AG08396 (cell line): ENCODE data around the gene ZBTB7A.
A peak's percentile ranks its signal among the peaks of the same experiment; 100 is the strongest.

Experiments used
- DNase-seq: peaks from one replicate; pipeline ENCODE4 v3.0.0; 2012; ENCODE audit warnings: low spot score, mixed read lengths

Gene ZBTB7A

DNA sequence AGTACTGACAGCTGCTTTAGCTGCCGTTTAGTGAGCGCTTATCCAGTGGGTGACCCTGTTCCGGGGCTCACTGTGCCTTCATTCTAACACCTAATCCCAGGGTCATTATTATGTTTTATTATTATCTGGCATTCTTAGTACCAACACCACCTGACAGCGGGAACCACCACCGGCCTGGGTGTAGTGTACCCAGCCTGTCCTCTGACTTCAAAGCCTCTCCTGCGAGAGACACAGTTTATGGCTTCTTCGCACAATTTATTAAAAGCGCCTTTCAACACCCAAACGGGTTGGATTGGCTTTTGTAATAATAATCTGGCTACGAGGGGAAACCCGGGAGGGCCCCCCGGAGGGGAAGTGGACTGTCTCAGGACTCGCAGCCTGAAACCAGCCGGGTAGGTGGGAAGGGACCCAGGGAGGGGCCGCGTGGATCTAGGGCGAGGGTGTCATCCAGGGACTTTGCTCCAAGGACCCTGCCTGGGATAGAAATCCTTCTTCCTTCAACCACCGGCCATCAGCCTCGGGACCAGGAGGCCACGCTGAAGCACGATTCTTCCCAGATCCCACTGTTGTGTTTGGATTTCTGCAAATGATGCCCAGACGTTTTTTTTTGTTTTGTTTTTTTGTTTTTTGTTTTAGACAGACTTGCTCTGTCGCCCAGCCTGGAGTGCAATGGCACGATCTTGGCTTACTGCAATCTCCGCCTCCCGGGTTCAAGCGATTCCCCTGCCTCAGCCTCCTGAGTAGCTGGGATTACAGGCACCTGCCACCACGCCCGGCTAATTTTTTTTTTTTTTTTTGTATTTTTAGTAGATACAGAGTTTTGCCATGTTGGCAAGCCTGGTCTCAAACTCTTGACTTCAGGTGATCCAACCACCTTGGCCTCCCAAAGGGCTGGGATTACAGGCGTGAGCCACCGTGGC, 1.6 kb upstream of the ZBTB7A start:
- no peak for DNase-seq

DNA sequence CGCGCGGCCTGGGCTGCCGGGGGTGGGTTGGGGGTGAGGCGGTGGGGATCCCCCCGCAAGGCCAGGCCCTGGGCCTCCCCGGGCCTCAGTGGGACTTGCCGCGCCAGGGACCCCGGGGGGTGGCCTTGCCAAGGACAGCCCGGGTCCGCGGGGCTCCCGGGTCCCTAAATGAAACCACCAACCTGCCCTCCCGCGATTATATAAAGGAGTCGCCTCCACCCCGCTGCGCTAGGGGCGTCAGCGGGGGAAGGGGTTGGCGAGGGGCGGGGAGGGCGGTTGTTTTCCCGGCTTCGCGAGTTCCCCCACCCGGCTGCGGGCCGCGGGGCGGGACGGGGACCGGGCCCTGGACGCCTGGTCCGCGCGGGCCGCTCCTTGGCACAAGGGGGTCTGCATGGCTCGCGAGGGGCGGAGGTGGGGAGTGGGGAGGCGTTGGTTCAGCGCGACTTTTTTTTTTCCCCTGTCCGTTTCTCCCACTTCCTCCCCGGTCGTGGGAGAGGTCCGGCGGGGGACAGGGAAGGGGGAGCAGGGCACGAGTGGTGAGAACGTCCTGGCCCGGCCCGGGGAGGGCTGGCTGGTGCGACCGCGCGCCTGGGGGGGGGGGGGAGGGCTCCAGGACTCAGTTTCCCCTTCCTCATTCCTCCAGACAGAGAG, 822 bp upstream of the ZBTB7A start:
- no peak for DNase-seq

DNA sequence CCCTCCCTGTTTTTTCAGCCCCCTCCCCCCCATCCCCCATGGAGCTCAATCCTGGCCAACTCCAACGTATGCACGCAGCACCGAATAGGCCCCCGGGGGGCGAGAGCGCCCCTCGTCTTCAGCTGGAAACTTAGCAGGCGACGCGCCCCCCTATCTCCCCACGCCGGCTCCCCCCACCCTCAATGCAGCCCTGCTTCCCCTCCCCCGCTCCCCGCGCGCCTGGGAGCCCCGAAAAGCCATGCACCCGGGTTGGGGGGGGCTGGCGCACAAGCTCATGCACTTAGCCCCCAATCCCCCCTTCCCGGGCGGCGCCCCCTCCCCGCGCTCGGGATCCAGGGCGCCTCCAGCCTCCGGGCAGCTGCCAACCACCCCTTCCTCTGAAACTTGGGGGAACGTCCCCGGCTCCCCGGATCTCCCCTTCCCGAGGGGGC, 508 bp downstream of the ZBTB7A start:
- no peak for DNase-seq

DNA sequence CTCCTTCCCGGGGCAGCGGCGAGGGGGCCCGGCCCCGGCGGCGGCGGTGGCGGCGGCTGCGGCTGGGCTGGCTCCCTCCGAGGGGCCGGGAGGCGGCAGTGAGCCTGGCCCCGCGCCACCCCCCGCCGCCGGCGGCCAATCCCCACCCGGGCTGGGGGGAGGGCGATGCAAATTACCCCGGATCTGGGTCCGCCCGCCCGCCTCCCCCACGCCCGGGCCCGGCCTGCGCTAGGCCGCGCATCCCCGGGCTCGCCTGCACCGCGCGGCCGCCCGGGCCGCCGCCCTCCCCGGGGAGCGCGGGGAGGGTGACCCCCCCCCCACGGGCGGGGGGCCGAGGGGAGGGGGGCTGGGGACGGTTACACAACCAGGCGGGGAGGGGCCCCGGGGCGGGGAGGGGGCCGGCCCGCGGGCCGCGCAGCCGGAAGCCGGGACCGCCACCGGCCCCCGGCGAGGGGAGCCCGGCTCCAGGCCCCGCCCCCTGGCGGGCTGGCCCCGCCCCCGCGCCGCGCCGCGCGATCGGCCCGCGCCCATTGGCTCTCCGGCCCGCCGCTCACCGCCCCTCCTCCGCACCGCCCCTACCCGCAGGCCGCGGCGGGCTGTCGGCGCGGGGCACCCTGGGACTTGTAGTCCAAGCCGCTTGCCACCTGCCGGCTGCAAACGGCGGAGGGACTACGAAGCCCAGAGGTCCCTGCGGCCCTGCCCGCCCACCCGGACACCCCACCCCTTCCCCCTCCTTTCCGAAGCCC, 1.1 kb downstream of the ZBTB7A start:
- DNase-seq = peak; percentile 100

DNA sequence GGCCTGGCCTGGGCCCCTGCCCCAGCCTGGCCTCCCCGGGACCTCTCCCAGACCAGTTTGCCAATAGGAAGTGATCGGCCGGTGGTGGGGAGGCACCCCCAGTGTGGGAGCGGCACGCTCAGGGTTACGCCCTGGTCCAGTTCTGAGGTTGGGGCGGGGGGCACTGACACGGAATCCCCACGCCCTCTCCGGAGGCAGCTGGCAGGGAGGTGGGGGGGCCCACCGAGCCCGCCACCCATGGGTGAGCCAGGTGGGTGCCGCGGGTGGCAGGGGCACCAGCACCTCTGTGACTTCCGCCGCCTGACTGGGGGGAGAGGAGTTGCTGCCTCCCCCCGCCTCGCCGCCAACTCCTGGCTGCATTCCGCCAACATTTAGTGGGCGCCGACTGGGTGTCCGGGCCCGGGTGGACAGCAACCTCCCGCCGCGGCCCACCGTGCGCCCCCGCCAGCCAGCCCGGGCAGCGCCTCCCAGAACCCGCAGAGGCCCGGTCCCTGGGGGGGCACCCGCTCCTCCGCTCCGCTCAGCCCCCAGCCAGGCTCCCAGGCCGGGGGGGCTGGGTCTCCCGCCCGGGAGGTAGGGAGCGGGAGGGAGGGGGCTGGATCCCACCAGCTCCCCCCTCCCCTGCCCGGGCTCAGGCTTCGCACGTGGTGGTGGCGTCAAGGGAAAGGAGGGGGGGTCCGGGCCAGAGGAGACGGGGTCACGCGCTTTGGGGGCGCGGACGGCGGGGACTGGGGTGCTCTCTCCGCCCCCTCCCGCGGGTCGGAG, 2.0 kb downstream of the ZBTB7A start:
- DNase-seq = no peak

DNA sequence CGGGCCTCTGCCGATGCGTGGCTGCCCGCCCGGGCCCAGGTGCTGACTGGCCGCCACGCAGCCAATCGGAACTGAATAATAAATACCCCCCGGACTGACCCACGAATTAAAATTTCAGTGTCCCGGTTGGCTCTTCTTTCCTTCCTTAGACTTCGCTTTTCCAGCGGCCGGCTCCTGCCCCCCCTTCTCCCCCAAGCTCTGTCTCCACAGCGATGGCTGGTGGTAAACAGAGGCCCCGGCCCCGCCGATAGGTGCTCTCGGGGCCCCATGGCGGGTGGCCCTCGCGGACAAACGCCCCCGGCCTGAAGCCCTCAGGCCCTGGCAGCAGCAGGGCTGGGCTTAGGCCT, 2.6 kb downstream of the ZBTB7A start:
- DNase-seq = no peak

DNA sequence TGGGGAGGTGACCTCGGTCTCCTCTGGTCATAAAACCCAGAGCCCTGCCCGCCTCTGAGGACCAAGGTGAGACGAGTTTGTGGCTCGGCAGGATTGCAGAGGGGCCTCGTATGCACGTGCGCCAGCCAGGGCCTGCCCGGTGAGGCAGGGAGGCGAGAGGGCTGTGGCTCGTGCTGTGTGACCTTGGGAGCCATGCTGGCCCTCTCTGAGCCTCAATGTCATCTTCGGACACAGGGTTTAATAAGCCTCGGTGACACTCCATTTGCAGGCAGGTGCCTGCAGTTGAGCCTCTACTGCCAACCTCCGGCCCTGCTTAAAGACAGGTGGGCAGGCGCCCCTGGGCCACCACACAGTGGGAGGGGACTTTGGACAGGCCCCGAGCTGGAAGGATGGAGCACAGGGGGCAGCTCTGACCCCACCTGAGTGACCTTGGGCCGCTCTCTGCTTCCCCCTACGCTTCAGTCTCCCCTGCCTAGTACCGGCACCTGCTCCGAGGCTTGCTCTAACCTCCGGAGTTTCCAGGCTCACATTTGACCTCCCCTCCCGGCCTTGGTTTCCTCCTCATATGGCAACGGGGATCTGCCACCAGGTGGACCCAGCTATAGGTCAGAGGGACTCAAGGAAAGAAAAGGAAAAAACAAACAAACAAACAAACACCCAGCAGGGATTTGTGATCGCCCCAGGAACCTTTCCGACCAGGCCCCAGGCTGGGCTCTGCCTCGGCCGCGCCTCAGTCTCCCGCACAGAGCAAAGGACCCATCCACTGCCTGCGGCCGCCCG, 3.1 kb downstream of the ZBTB7A start:
- DNase-seq = no peak

DNA sequence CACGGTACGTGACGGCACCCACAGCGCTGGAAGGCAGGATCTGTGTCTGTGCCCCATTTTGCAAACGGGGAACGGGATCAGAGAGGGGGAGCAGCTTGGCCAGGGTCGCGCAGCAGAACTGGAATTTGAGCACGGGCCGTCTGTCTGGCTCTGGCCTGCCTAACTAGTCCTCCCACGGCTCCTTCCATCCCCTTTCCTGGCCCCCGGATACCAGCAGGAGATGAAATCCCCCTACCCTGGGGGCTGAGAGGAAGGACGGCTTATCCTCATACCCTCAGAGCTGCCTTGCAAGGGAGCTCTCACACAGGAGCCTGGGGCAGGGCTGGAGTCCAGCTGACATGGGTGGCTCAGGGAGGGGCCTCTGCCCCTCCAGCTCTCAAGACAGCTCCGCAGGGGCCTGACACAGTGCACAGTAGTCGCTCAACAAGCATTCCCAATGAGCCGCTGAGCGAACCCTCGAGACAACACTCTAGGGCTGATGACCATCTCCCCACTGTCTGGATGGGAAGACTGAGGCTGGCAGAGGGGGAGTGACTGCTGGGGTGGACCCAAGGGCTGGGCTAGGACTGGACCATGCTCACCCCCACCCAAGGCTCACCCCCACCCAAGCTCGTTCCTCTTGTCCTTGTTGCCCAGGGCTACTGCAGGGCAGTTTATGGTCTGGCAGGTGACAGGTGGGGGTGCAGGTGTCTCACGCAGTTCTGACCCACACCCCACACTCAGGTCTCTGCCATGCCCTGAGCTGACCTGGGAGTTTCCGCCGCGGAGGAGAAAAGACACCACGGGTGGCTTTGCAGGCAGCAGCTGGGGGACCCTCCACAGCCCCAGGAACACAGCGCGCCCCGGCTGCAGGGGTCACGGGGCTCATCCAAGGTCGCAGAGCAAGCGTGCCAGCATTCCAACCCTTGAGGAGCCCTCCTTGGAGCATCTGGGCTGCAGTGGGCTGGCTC, 4.0 kb downstream of the ZBTB7A start:
- no peak for DNase-seq

DNA sequence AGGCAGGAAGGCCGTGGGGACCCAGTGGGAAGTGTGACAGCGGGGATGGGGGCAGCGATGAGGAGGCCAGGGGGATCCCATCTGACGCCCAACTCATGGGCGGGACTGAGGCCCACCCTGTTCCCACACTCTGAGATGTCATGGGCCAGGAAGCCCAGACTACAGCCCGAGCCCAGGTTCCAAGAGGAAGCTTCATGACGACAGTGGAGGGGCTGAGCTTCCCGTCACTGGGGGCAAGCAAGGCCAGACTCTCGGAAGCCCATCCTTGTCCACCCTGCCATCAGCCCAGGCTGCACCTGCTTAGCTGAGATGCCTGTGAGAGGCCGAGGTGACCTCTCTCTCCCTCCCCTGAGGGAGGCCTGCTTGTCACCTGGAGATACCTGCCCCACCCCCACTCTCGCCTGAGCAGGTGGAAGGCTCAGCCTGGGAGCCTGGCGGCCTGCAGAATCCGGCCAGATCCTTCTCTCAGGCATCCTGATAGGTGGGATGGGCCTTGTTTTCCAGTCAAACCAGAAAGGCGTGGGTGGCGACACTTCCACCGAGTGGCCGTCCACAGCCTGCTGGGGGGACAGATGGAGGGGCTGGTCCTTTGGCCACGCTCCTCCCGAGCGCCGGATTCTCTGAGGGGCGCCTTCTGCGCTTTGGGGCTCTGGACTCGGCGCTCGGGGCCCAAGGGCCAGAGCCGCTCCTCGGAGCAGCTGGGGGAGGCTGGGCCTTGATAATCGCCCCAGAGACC, 4.8 kb downstream of the ZBTB7A start:
- DNase-seq = no peak

DNA sequence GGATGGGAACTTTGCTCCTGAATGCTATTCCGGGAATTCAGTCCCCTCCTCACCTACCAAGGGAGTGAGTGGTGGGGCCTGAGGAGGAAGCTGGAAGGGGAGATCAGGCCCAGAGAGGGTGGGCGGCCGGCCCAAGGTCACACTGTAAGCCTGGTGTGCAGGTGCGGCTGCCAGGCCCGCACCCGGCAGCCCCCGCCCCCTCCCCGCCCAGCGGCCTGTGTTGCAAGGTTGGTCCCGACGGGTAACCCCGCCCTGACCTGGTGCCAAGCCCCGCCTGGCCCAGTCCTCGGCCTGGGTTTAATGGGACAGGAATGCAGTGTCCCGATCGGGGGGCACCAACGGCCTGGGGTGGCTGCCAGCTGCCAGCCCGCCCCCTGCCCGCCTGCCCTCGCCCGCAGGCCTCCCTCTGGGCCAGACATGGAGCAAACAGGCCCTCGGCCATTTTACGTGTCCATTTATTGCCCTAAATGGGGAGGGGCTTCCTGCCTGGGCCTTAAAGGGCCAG, 5.5 kb downstream of the ZBTB7A start:
- no peak for DNase-seq

DNA sequence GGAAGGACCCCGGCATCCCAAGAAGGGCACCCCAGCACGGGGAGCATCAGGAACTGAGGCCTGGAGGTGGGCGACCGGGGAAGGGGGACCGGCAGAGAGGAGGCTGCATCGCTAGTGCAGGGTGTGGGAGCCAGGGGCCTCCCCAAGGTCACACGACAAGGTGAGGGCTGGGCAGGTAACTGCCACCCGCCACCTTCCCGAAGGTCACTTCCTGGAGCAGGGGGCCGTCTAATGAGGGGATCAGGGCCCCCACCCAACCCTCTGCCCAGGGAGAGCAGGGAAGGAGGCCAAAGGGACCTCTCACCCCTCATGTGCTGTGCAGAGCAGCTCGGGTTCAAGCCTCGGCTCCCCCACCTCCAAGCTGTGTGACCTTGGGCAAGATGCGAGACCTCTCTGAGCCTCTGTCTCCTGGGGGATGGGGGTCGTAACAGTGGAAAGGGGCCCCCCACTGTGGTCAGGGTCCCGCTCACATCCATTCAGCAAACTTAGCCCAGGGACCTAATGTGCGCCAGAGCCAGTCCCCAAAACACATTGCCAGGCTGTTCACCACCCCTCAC, 6.0 kb downstream of the ZBTB7A start:
- DNase-seq = no peak

DNA sequence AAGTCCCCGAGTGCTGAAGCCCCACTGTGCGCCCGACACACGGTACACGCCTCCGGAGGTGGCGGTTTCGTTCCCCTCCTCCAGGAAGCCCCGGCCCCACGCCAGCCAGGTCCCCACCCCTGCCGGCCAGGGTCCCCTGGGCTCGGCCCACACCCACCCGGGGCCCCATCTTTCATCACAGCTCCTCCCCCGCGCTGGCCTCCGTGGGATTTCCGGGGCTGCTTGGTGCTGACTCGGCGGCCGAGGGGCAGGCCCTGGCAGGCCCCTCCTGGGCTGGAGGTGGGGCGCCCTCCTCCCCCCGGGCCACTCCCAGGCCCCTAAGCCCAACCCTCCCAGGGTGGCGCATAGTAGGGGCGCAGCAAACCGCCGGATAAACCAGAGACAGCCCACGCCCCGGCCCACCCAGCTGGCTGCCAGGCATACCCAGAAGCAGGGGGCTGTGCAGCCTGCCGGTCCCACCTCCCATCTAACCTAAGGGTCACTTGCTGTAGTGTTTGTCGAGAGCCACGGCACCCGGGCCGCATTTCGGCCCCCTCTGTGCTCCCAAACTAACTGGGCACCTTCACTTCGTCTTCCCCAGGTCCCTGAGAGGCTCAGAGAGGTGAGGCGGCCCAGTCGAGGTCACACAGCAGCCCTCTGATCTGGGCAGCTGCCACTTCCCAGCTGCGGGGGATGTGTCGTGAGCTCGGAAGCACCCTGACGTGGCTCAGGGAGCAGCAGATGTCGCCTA, 6.6 kb downstream of the ZBTB7A start:
- DNase-seq = no peak

DNA sequence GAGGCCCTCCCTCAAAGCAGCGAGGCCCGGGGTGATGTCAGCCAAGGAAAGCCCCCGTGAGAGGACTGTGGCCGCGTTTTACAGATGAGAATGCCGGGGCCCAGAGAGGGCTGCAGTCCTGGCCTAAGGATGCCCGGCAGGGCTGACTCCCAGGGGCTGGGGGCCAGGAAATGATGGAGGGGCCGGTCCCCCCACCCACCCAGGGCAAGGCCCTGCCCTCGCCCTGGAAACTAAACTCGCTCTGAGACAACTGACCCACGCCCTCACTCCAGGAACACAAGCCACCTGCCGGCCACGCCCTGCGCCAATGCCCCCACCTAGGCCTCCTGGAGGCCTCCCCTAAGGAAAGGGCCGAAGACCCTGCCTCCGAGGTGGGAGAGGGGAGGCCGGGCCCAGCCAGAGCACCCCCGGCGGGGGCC, 7.2 kb downstream of the ZBTB7A start:
- DNase-seq = no peak

DNA sequence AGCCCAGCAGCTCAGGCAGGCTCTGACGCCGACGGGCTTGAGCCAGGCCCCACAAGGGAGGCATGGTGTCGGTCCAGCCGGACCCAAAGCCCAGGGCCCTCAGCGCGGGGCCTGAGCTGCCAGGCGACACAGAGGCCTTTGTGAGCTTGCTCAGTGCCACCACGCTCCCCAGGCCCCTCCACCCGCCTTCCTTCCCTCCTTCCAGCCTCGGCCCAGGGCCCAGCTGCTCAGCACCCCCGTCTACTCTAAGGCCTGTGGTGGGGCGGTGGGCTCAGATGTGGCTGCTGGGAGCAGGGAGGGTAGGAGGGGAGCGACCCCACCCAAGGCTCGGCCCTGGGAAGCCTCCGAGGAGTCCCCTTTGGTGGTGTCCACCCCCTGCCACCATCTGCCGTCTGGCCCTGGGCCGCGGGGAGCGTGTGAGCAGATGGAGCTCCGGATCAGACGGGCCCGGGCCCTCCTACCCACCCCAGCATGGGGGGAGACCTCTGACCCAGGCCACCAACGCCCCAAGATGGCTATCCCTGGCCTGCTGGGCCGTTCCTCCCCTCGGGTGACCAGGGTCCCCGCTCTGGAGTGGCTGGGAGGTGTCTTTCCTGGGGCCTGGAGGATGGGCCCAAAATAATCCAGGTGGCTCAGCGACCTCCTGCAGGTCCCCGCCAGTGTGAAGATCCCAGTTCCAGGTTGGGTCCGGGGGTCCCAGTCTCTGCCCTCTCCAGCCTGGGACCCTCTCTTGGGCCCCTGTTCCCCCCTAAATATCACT, 7.8 kb downstream of the ZBTB7A start:
- no peak for DNase-seq

DNA sequence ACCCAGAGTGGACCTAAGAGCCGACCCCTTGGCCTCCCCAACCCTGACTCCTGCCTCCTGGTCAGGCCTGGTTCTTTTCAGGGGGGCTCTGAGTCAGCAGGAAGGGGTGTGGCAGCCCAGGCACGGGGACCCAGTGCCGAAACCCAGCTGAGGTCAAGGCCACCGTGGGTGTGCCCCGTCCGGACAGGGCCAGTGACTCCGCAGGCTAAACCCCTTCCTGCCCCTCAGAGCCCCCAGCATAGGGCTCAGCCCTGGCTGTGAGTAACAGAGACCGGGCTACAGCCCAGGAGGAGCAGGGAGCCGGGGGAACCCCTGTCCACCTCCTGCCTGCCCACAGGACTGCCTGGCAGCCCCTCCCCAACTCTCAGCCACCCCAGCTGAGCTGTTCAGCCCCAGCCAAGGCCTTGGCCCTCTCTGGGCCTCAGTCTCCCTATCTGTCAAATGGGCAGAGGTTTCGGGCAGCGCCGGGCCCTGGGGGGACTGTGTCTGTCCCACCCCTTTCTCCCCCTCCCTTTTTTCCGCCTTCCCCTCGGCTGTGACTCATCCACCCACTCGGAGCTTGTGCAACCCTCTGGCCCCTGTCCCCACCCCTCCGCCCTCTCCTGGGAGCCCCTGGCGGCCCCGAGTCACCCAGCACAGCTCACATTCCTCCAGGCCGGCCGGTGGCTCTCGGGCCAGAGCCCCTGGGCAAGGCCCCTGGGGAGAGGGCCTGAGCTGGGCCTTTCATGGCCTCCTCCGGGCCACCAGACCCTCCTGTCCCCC, 8.6 kb downstream of the ZBTB7A start:
- DNase-seq = peak; percentile 97

DNA sequence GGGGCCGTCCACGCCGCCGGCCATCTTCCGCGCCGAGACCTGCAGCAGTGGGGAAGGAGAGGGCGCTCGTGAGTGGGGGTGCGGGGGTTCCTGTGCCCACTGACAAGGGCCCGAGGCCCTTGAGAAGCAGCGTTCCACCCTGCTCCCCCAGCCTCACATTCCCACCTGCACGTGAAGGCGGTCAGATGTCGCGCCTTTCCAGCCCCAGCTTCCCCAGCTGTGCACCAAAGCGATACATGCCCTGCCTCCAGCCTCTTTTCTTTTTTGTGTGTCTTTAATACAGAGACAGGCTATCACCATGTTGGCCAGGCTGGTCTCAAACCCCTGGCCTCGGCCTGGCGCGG, 11.5 kb downstream of the ZBTB7A start:
- no peak for DNase-seq
